ENCODE measurements around the gene PRKG1.

PRKG1 gene

DNA sequence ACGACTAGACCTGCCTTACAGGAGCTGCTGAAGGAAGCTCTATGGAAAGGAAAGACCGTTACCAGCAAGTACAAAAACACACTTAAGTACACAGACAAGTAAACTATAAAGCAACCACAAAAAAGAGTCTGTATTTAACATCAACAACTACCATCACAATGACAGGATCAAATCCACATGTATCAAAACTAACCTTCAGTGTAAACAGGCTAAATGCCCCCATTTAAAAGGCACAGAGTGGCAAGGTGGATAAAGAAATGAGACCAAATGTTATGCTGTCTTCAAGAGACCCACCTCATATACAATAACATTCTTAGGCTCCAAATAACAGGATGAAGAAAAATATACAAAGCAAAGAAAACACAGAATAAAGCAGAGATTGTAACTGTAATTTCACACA, 932.8 kb downstream of the PRKG1 start:
- in situ Hi-C loops (cut with MboI; ENCODE audit: low pct_unique_long_range_greater_than_20kb, low sequenced_read_pairs, unreplicated experiment), result no loop called here
- DNase-seq (ENCODE audit: low spot score), result no peak
- TF ChIP-seq, protein P1, sequence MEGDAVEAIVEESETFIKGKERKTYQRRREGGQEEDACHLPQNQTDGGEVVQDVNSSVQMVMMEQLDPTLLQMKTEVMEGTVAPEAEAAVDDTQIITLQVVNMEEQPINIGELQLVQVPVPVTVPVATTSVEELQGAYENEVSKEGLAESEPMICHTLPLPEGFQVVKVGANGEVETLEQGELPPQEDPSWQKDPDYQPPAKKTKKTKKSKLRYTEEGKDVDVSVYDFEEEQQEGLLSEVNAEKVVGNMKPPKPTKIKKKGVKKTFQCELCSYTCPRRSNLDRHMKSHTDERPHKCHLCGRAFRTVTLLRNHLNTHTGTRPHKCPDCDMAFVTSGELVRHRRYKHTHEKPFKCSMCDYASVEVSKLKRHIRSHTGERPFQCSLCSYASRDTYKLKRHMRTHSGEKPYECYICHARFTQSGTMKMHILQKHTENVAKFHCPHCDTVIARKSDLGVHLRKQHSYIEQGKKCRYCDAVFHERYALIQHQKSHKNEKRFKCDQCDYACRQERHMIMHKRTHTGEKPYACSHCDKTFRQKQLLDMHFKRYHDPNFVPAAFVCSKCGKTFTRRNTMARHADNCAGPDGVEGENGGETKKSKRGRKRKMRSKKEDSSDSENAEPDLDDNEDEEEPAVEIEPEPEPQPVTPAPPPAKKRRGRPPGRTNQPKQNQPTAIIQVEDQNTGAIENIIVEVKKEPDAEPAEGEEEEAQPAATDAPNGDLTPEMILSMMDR (IDR thresholded peaks at IDR 0.05; ENCODE audit: extremely low read depth, insufficient read depth, missing control alignments), result no peak

- in situ Hi-C loops (cut with MboI; ENCODE audit: low pct_unique_long_range_greater_than_20kb, low sequenced_read_pairs, unreplicated experiment), result no loop called here
- no peak for DNase-seq (ENCODE audit: low spot score)
- TF ChIP-seq, protein P1 (IDR thresholded peaks at IDR 0.05; ENCODE audit: extremely low read depth, insufficient read depth, missing control alignments), result no peak
These were observed 936.8 kb downstream of the PRKG1 start for GRCh38 chr10:52011118-52011517.

DNA sequence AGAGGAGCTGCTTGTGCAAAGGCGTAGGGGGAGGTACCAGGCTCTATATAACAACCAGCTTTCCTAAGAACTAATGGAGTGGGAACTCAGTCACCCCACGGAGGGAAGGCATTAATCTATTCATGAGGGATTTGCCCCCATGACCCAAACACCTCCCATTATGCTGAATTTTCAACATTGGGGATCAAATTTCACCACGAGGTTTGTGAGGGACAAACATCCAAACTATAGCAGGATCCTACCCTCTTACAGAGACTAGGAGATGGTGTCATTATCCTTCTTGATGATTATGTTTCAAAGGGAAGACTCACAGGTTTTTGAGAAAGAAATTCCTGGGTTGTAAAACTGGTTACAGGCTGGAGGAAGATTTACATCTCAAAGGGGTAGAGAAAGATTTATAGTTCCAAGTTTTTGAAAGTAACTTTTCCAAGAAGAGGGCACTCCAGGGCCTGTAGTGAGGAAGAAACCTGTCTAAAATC, 944.8 kb downstream of the PRKG1 start:
- no peak for DNase-seq (ENCODE audit: low spot score)
- in situ Hi-C loops (cut with MboI; ENCODE audit: low pct_unique_long_range_greater_than_20kb, low sequenced_read_pairs, unreplicated experiment), result no loop called here
- TF ChIP-seq, protein P1 (IDR thresholded peaks at IDR 0.05; ENCODE audit: extremely low read depth, insufficient read depth, missing control alignments), result no peak

DNA sequence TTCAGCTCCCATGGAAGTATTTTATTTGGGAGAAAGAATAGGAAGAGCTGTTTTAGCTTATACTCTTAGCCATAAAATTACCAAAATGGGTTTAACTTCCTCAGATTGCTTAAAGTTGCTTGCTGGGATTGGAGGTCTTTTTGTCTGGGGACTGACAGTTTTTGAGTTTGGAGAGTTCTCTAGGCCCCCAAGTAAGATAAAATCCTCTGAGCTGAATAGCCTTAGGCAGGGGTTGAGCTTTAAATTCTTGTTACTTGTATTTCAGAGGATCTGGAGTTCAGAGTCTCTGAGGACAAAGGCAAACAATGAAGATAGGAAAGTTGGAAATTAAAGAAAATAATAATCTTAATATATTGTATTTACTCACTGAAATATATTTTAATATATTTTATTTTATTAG, 945.4 kb downstream of the PRKG1 start:
- in situ Hi-C loops (cut with MboI; ENCODE audit: low pct_unique_long_range_greater_than_20kb, low sequenced_read_pairs, unreplicated experiment), result no loop called here
- TF ChIP-seq, protein P1 (IDR thresholded peaks at IDR 0.05; ENCODE audit: extremely low read depth, insufficient read depth, missing control alignments), result no peak
- no peak for DNase-seq (ENCODE audit: low spot score)

GRCh38 chr10:52020173-52020572, 945.9 kb downstream of the PRKG1 start:
- in situ Hi-C loops (cut with MboI; ENCODE audit: low pct_unique_long_range_greater_than_20kb, low sequenced_read_pairs, unreplicated experiment), result no loop called here
- DNase-seq (ENCODE audit: low spot score), result no peak
- TF ChIP-seq, protein P1 (IDR thresholded peaks at IDR 0.05; ENCODE audit: extremely low read depth, insufficient read depth, missing control alignments), result no peak

DNA sequence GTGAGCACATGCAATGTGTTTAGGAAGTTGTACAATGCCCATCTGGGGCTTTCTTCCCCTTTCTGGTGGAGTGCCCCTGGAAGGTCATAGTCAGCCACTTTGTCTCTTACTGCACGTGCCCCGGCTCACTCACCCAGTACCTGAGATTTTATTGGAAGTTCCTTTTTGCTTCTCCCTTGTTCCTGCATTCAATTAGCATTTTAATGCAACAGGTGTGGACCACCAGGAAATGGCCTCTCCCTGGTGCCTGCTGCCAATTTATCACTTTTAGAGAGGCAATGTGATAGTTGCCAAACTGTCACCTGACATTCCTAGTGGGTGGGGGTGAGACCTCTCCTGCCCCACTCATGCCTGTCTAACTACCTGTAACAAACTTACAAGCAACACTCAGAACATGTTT, 946.4 kb downstream of the PRKG1 start:
- DNase-seq (ENCODE audit: low spot score), result no peak
- TF ChIP-seq, protein P1 (IDR thresholded peaks at IDR 0.05; ENCODE audit: extremely low read depth, insufficient read depth, missing control alignments), result no peak
- in situ Hi-C loops (cut with MboI; ENCODE audit: low pct_unique_long_range_greater_than_20kb, low sequenced_read_pairs, unreplicated experiment), result no loop called here
